GM21723 (cell line): ENCODE measurements around the gene SYCE3.
"Not testable (repeated sequence)": the region's sequence is repeated elsewhere in the genome, so short reads cannot be mapped to it uniquely, and the experiment has no call there.

Source experiments
- ATAC-seq: cut with Tn5 transposase; IDR thresholded peaks from one replicate; pipeline ENCODE4 v1.9.1; 2021; ENCODE audit warnings: mild to moderate bottlenecking, moderate library complexity; ENCODE audit not compliant: unreplicated experiment

Gene SYCE3

GRCh38 chr22:50562523-50563412 is at the start of gene SYCE3:
SYCE3 (minus strand) TSS chr22:50562919; CDS start chr22:50556405, 6,514 bp downstream.
- ATAC-seq: peak; percentile 89

GRCh38 chr22:50612168-50612527 is 49.4 kb upstream of the SYCE3 start:
- no peak for ATAC-seq

GRCh38 chr22:50611341-50612060 is 48.8 kb upstream of the SYCE3 start:
- no peak for ATAC-seq

GRCh38 chr22:50610581-50610980 is 47.9 kb upstream of the SYCE3 start:
- no peak for ATAC-seq

GRCh38 chr22:50610041-50610451 is 47.3 kb upstream of the SYCE3 start:
- ATAC-seq: no peak

- ATAC-seq: no peak
These were observed 46.9 kb upstream of the SYCE3 start for GRCh38 chr22:50609599-50609998.

- no peak for ATAC-seq
These were observed 46.3 kb upstream of the SYCE3 start for GRCh38 chr22:50608996-50609395.

GRCh38 chr22:50608058-50608840 is 45.5 kb upstream of the SYCE3 start:
- ATAC-seq: not testable (repeated sequence)

- ATAC-seq: no peak
These were observed 44.9 kb upstream of the SYCE3 start for GRCh38 chr22:50607659-50608020.

- no peak for ATAC-seq
These were observed 44.4 kb upstream of the SYCE3 start for GRCh38 chr22:50606946-50607658.

- no peak for ATAC-seq
These were observed 43.6 kb upstream of the SYCE3 start for GRCh38 chr22:50606165-50606945.

GRCh38 chr22:50605613-50606074 is 42.9 kb upstream of the SYCE3 start:
- ATAC-seq: no peak

- no peak for ATAC-seq
These were observed 42.4 kb upstream of the SYCE3 start for GRCh38 chr22:50605002-50605612.

- ATAC-seq: no peak
These were observed 41.7 kb upstream of the SYCE3 start for GRCh38 chr22:50604256-50605001.

GRCh38 chr22:50603511-50604255 is 41.0 kb upstream of the SYCE3 start:
- ATAC-seq: no peak

GRCh38 chr22:50602338-50602700 is 39.6 kb upstream of the SYCE3 start:
- no peak for ATAC-seq

- no peak for ATAC-seq
These were observed 39.1 kb upstream of the SYCE3 start for GRCh38 chr22:50601669-50602337.
